DOHH2 (cell line): ENCODE data around the gene EXOC3L1.

Source experiments
- EZH2phosphoT487 ChIP-seq: fragments of 200-600 bp; sonication (generic); IDR thresholded peaks from 2 replicates; pipeline ENCODE4 v1.6.1; 2017; ENCODE audit warnings: borderline replicate concordance, mild to moderate bottlenecking, antibody characterized with exemption, low read length, moderate library complexity, mixed read lengths
- TF ChIP-seq, protein P1 (sequence below): fragments of 200-600 bp; sonication (generic); IDR thresholded peaks from one replicate; pipeline ENCODE4 v1.5.1; 2014; ENCODE audit warnings: antibody characterized with exemption, mild to moderate bottlenecking, low read depth, low read length; ENCODE audit not compliant: poor library complexity, severe bottlenecking

DNA sequence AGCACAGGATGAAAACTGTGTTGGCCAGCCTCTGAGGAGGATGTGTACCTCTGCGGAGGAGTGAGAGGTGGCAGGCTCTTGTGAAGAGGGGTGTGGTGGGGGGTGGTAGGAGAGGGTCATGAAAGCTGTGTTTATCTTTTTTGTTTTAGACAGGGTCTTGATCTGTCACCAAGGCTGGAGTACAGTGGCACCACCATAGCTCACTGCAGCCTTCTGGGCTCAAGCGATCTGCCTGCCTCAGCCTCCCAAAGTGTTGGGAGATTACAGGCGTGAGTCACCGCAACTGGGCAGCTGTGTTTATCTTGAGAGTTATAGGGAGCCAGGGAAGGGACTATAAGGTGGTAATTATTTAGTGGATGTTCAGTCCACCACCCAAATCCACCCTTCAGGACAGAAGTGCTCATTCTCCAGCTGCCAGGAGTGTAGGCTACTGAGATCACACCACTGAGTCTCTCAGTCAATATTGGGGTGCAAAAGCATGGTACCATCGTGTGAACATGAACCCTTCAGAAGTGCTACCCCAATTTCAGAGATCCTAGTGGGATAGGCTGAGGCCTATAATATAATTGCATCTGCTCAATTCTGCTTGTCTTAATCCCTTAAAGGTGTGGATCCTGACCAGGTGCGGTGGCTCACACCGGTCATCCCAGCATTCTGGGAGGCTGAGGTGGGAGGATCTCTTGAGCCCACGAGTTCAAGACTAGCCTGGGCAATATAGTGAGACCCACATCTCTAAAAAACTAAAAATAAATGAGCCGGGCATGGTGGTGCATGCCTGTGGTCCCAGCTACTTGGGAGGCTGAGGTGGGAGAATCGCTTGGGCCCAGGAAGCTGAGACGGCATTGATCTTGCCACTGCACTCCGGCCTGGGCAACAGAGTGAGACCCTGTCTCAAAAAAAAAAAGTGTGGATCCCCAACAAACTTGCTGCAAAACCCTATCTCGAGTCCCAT, 788 bp upstream of the EXOC3L1 start:
- TF ChIP-seq, protein P1, sequence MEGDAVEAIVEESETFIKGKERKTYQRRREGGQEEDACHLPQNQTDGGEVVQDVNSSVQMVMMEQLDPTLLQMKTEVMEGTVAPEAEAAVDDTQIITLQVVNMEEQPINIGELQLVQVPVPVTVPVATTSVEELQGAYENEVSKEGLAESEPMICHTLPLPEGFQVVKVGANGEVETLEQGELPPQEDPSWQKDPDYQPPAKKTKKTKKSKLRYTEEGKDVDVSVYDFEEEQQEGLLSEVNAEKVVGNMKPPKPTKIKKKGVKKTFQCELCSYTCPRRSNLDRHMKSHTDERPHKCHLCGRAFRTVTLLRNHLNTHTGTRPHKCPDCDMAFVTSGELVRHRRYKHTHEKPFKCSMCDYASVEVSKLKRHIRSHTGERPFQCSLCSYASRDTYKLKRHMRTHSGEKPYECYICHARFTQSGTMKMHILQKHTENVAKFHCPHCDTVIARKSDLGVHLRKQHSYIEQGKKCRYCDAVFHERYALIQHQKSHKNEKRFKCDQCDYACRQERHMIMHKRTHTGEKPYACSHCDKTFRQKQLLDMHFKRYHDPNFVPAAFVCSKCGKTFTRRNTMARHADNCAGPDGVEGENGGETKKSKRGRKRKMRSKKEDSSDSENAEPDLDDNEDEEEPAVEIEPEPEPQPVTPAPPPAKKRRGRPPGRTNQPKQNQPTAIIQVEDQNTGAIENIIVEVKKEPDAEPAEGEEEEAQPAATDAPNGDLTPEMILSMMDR, result no peak
- no peak for TF ChIP-seq EZH2phosphoT487
